ENCODE measurements around the gene PWWP2B.

GRCh38 chr10:132463333-132464255 is 66.6 kb downstream of the PWWP2B start:
- TF ChIP-seq JUND (IDR thresholded peaks at IDR 0.05; ENCODE audit: low read depth, low read length) (no peak), CTCF (IDR thresholded peaks at IDR 0.05 in 2 of 3, conservative IDR thresholded peaks at IDR 0.05 in 1 of 3; ENCODE audit: control insufficient read depth in 2 of 3, extremely low read depth in 1 of 3, insufficient read depth in 1 of 3, low read depth in 3 of 3, low read length in 3 of 3) (peak in 2 of 3 experiments; percentile 1 to 9; a peak in 1 of 6 replicates), MTA3 (IDR thresholded peaks at IDR 0.05; ENCODE audit: borderline replicate concordance, low read length) (no peak)
